K562 (cell line): ENCODE results near the gene SNX12. TPM values are rescaled to one million over a fixed set of nuclear protein-coding genes. Genes with fewer than 3 reads are reported as not detected.
A peak's percentile ranks its signal among the peaks of the same experiment; 100 is the strongest.

Experiments
- ATAC-seq: fragments of 200-7000 bp; cut with Tn5 transposase; 3 replicates; pipeline ENCODE4 v1.9.1; 2020; ENCODE audit warnings: moderate library complexity
- BruUV-seq: library from RNA; stranded (reverse); fragments of 400-500 nt; replicated peaks from 2 replicates; lab custom pipeline; 2021; lab: Mats Ljungman, UMichigan
- CTCF ChIA-PET: fragments of 300-600 bp; formaldehyde crosslinking; extraction: SDS; loops from one replicate; lab custom pipeline; 2021; ENCODE audit warnings: low intra/inter-chr PET ratio; lab: Yijun Ruan, JAX
- POLR2A ChIA-PET: fragments of 300-600, 350-650 bp; sonication (Branson Sonifier 250); formaldehyde crosslinking; extraction: SDS; loops from one replicate; lab custom pipeline; 2021; ENCODE audit warnings: antibody characterized with exemption, inconsistent platforms; lab: Yijun Ruan, JAX
- DNase-seq, 4 experiments: peaks; one replicate each; pipeline versions ENCODE4 v3.0.0 to v3.0.0-alpha.2; 2011 to 2018; ENCODE audit warnings: low spot score in 3 of 4, mixed read lengths in 3 of 4; ENCODE audit errors: extremely low read depth in 1 of 4
- FAIRE-seq: peaks from 2 replicates; lab custom pipeline; 2011; peaks lifted over from hg19 to GRCh38; lab: Jason Lieb, UNC
- H2AFZ ChIP-seq: 2 replicates; pipeline ENCODE4 v1.6.0; 2011; ENCODE audit warnings: low read depth, low read length, control low read depth, inconsistent platforms
- H3K27ac ChIP-seq: fragments of 200-600 bp; 3 replicates; pipeline ENCODE4 v1.8.0; 2011; ENCODE audit warnings: low read depth, mild to moderate bottlenecking, control low read depth, inconsistent platforms, low read length, moderate library complexity, mixed read lengths; ENCODE audit errors: extremely low read depth
- H3K27me3 ChIP-seq, 2 experiments: fragments of 300-600 bp in 1 of 2; 2 replicates in 1 of 2; 3 replicates in 1 of 2; pipeline versions ENCODE4 v1.6.0 to v1.8.0; 2011; ENCODE audit warnings: inconsistent platforms in 2 of 2, low read length in 2 of 2, mild to moderate bottlenecking in 1 of 2, mixed read lengths in 1 of 2, moderate library complexity in 1 of 2; ENCODE audit not compliant: control insufficient read depth in 2 of 2, insufficient read depth in 2 of 2
- H3K36me3 ChIP-seq: fragments of 300-600 bp; 3 replicates; pipeline ENCODE4 v1.8.0; 2011; ENCODE audit warnings: mild to moderate bottlenecking, low read length, inconsistent platforms; ENCODE audit not compliant: control insufficient read depth, insufficient read depth
- H3K4me1 ChIP-seq, 2 experiments: fragments of 200-600 bp in 1 of 2; replicated peaks in 1 of 2; 2 replicates in 1 of 2; 3 replicates in 1 of 2; pipeline versions ENCODE4 v1.5.1 to v1.8.0; 2011; ENCODE audit warnings: inconsistent platforms in 2 of 2, low read length in 2 of 2, mild to moderate bottlenecking in 1 of 2, mixed read lengths in 1 of 2, moderate library complexity in 1 of 2; ENCODE audit not compliant: control insufficient read depth in 2 of 2, insufficient read depth in 2 of 2
- H3K4me2 ChIP-seq: 2 replicates; pipeline ENCODE4 v1.6.1; 2011; ENCODE audit warnings: low read length, control low read depth, inconsistent platforms, mixed read lengths; ENCODE audit not compliant: insufficient read depth
- H3K4me3 ChIP-seq: fragments of 200-600 bp; sonication (generic), shearing (Covaris generic); 2 replicates; pipeline ENCODE4 v1.5.1; 2016; ENCODE audit warnings: control low read depth, inconsistent platforms
- H3K79me2 ChIP-seq: fragments of 200-600 bp; 3 replicates; pipeline ENCODE4 v1.8.0; 2011; ENCODE audit warnings: low read length, inconsistent platforms; ENCODE audit not compliant: control insufficient read depth, insufficient read depth
- H3K9ac ChIP-seq, 2 experiments: 2 replicates each; pipeline versions ENCODE4 v1.6.0 to v1.6.1; 2011; ENCODE audit warnings: low read depth in 2 of 2, low read length in 2 of 2, control low read depth in 1 of 2, inconsistent platforms in 1 of 2, mild to moderate bottlenecking in 1 of 2, mixed read lengths in 1 of 2; ENCODE audit not compliant: insufficient read depth in 1 of 2
- H3K9me1 ChIP-seq: one replicate; pipeline ENCODE4 v1.6.0; 2011; ENCODE audit warnings: inconsistent platforms, mild to moderate bottlenecking, low read length, moderate library complexity; ENCODE audit not compliant: control insufficient read depth, insufficient read depth
- H3K9me3 ChIP-seq: replicated peaks from 2 replicates; pipeline ENCODE4 v1.5.1; 2011; ENCODE audit warnings: low read depth, low read length, inconsistent platforms; ENCODE audit not compliant: control insufficient read depth, insufficient read depth
- H4K20me1 ChIP-seq: replicated peaks from 2 replicates; pipeline ENCODE4 v1.6.1; 2011; ENCODE audit warnings: low read length, inconsistent platforms, mixed read lengths; ENCODE audit not compliant: control insufficient read depth, insufficient read depth
- ATF3 ChIP-seq, 2 experiments: fragments of 450-650 bp in 1 of 2; sonication (generic) in 1 of 2; formaldehyde crosslinking in 1 of 2; IDR thresholded peaks in 1 of 2; conservative IDR thresholded peaks in 1 of 2; 2 replicates each; pipeline versions ENCODE4 v1.6.1 to v1.8.1; 2016 to 2023; ENCODE audit warnings: mild to moderate bottlenecking in 2 of 2, moderate library complexity in 2 of 2, inconsistent platforms in 1 of 2, missing genetic modification reagents in 1 of 2
- BMI1 ChIP-seq: fragments of 150-350 bp; IDR thresholded peaks from 2 replicates; pipeline ENCODE4 v1.6.1; 2014; ENCODE audit warnings: low read length
- CTCF ChIP-seq, 3 experiments: IDR thresholded peaks in 2 of 3; conservative IDR thresholded peaks in 1 of 3; 2 replicates each; pipeline ENCODE4 v1.5.1; 2011 to 2012; ENCODE audit warnings: low read length in 3 of 3, mild to moderate bottlenecking in 3 of 3, control low read depth in 2 of 3, improper control_type of control experiment in 1 of 3, inconsistent platforms in 1 of 3, low read depth in 1 of 3, mixed read lengths in 1 of 3, moderate library complexity in 1 of 3; ENCODE audit not compliant: insufficient read depth in 2 of 3
- HDAC1 ChIP-seq, 2 experiments: fragments of 450-650 bp; IDR thresholded peaks; 2 replicates each; pipeline ENCODE4 v1.6.1; 2016 to 2017; ENCODE audit warnings: inconsistent platforms in 1 of 2, mild to moderate bottlenecking in 1 of 2, moderate library complexity in 1 of 2
- PRMT5 ChIP-seq: sonication (generic); formaldehyde crosslinking; IDR thresholded peaks from 2 replicates; pipeline ENCODE4 v1.5.0; 2020; ENCODE audit warnings: missing genetic modification reagents
- RAD21 ChIP-seq, 2 experiments: fragments of 250-450 bp in 1 of 2; fragments of 450-650 bp in 1 of 2; sonication (Bioruptor Pico) in 1 of 2; formaldehyde crosslinking in 1 of 2; IDR thresholded peaks in 1 of 2; conservative IDR thresholded peaks in 1 of 2; 2 replicates each; pipeline versions ENCODE4 v1.4.0 to v1.8.0; 2020 to 2022; ENCODE audit warnings: mild to moderate bottlenecking in 2 of 2, moderate library complexity in 1 of 2
- RBFOX2 ChIP-seq: fragments of 200-400 bp; formaldehyde crosslinking; IDR thresholded peaks from 2 replicates; pipeline ENCODE4 v1.6.1; 2017; ENCODE audit warnings: low read depth, mild to moderate bottlenecking, low read length, moderate library complexity
- ZFP30 ChIP-seq: fragments of 250-450 bp; sonication (Bioruptor Pico); IDR thresholded peaks from 2 replicates; pipeline ENCODE4 v1.8.0; 2022; ENCODE audit warnings: moderate library complexity, mild to moderate bottlenecking, inconsistent platforms, borderline replicate concordance
- ZNF232 ChIP-seq: sonication (generic); formaldehyde crosslinking; IDR thresholded peaks from 2 replicates; pipeline ENCODE4 v1.8.0; 2022; ENCODE audit warnings: mild to moderate bottlenecking, missing genetic modification reagents
- ZNF316 ChIP-seq: fragments of 450-650 bp; IDR thresholded peaks from 2 replicates; pipeline ENCODE4 v1.6.1; 2016
- WGBS: fragments of 100-300 bp; shearing (Covaris generic); methylation state at CpG from one replicate; pipeline ENCODE4 v1.1.6; 2016; ENCODE audit warnings: low coverage, mixed read lengths; ENCODE audit not compliant: insufficient coverage; ENCODE audit errors: missing lambda C conversion rate; 5-methylcytosine and 5-hydroxymethylcytosine counted together
- in situ Hi-C: fragments of 300-500 bp; cut with MboI; formaldehyde crosslinking; loops from 4 replicates; pipeline ENCODE4 v1.15.0; 2018; ENCODE audit warnings: inconsistent platforms, mixed read lengths
- intact Hi-C: fragments of 100-400 bp; cut with micrococcal nuclease; formaldehyde crosslinking; loops from 2 replicates; pipeline ENCODE4 v1.14.2; 2022
- polyA plus RNA-seq, 8 experiments: library from polyadenylated mRNA; depleted of rRNA in 4 of 8; stranded (reverse) in 5 of 8; unstranded in 3 of 8; fragments of >200 nt; fragmentation: Nextera tagmentation in 2 of 8; fragmentation: Illumina TruSeq in 1 of 8; extraction: Ambion mirVana in 2 of 8; extraction: Trizol in 1 of 8; gene quantifications; 2 replicates each; pipeline versions ENCODE4 v1.2.1 to v1.2.3, GENCODE V29; 2011 to 2014; ENCODE audit warnings: inconsistent platforms in 1 of 8, missing spikeins in 1 of 8
- total RNA-seq, 7 experiments: library from RNA; depleted of rRNA in 6 of 7; stranded (reverse); fragments of >200 nt in 6 of 7; fragmentation: Illumina TruSeq in 2 of 7; extraction: Trizol in 2 of 7; gene quantifications; 2 replicates each; pipeline versions ENCODE4 v1.2.1 to v1.2.3, GENCODE V29; 2011 to 2021; ENCODE audit warnings: low replicate concordance in 1 of 7

Gene SNX12
- total and polyA plus RNA-seq, 9 of the 15 experiments (the other 6 are each of a cell fraction or from before 2014, with no cell fraction given), result 12.7 to 50.3 (median 37.1) TPM

GRCh38 chrX:71102292-71102691, 34.2 kb upstream of the SNX12 start (continued):
- peak in 1 of 2 experiments; percentile 33; a peak in 1 of 4 replicates for TF ChIP-seq HDAC1 (IDR thresholded peaks at IDR 0.05)

- Histone ChIP-seq H3K4me3 (no peak overlapping the region), H3K9ac (peak overlapping the region; percentile 25 to 48; a peak in 1 of 4 replicates), H3K36me3 (peaks cover 3% of the 10 kb centered on the region; the same call in 1 of the 3 replicates), H2AFZ (no peak overlapping the region), H3K27ac (peak overlapping the region; percentile 91; the same call in 2 of the 3 replicates), H3K79me2 (peaks cover 28% of the 10 kb centered on the region), H3K9me1 (no peaks in the 10 kb centered on the region), H4K20me1 (no peaks in the 10 kb centered on the region), H3K4me1 (peaks cover 40 to 47% of the 10 kb centered on the region in 2 experiments), H3K4me2 (no peak overlapping the region), H3K9me3 (no peaks in the 10 kb centered on the region), H3K27me3 (no peaks in the 10 kb centered on the region)
- POLR2A ChIA-PET, result interaction anchor here (0.5 to 2.3 kb wide), 6 partner anchors 9 to 146 kb away, joined by 3 to 9 read pairs (median 4); partner anchors contain the start of gene MED12
- in situ Hi-C loops (no loop called here), intact Hi-C loops (no loop called here)
- WGBS, result 84% methylated on average over 18 of the region's 31 CpGs
- peak; percentile 26 to 57 (median 38) for DNase-seq
- CTCF ChIA-PET, result interaction anchor here (1.5 kb wide), 1 partner anchor 28 kb away, joined by 6 read pairs; no protein-coding TSS in a partner anchor
- ATAC-seq, result peak; percentile 27
- no TSS peak for BruUV-seq
- no peak for FAIRE-seq
- TF ChIP-seq ZNF316 (0 out of 2 replicates have a peak, but pooled peaks have one; percentile 7), ZFP30 (CRISPR knock-in tag) (no peak), BMI1 (no peak), RAD21 (CRISPR knock-in tag; conservative IDR thresholded peaks at IDR 0.05 in 1 of 2, IDR thresholded peaks at IDR 0.05 in 1 of 2) (peak in 1 of 2 experiments; percentile 48; a peak in 2 of 4 replicates), PRMT5 (CRISPR knock-in tag) (no peak), ATF3 (IDR thresholded peaks at IDR 0.05) (no peak), ATF3 (CRISPR knock-in tag; conservative IDR thresholded peaks at IDR 0.05) (no peak), ZNF232 (CRISPR knock-in tag) (no peak), CTCF (IDR thresholded peaks at IDR 0.05 in 2 of 3, conservative IDR thresholded peaks at IDR 0.05 in 1 of 3; ENCODE audit: insufficient read depth in 2 of 3, low read depth in 1 of 3, low read length in 3 of 3) (peak; percentile 35 to 65 (median 39); a peak in 5 of 6 replicates), RBFOX2 (0 out of 2 replicates have a peak, but pooled peaks have one; percentile 24)
Observed at GRCh38 chrX:71100581-71101505, 32.7 kb upstream of the SNX12 start.
